H1 (cell line): ENCODE results near the gene WDR7.

ENCODE experiments used
- CBX5 ChIP-seq: fragments of 300-800, 300-1000 bp; sonication (generic); IDR thresholded peaks from 2 replicates; pipeline ENCODE4 v1.7.1; 2016; ENCODE audit warnings: antibody characterized with exemption, low read length, low read depth
- CBX8 ChIP-seq: fragments of 300-800, 300-1000 bp; sonication (generic); IDR thresholded peaks from 2 replicates; pipeline ENCODE4 v1.7.1; 2016; ENCODE audit warnings: low read depth, low read length, borderline replicate concordance
- CTCF ChIP-seq, 3 experiments: IDR thresholded peaks; 1 replicate in 2 of 3; 2 replicates in 1 of 3; pipeline versions ENCODE4 v1.5.1 to v1.6.1; 2011; ENCODE audit warnings: low read length in 3 of 3, mild to moderate bottlenecking in 3 of 3, inconsistent platforms in 2 of 3, low read depth in 1 of 3, moderate library complexity in 1 of 3; ENCODE audit not compliant: insufficient read depth in 1 of 3; ENCODE audit errors: control extremely low read depth in 1 of 3
- EZH2 ChIP-seq: fragments of 200-600 bp; sonication (generic); IDR thresholded peaks from 2 replicates; pipeline ENCODE4 v1.7.1; 2012; ENCODE audit warnings: low read depth, mild to moderate bottlenecking, moderate library complexity, low read length, inconsistent platforms; ENCODE audit not compliant: severe bottlenecking
- GABPA ChIP-seq: IDR thresholded peaks from 2 replicates; pipeline ENCODE4 v1.6.1; 2011; ENCODE audit warnings: mild to moderate bottlenecking, low read length, moderate library complexity, borderline replicate concordance; ENCODE audit not compliant: insufficient read depth
- HDAC6 ChIP-seq: IDR thresholded peaks from one replicate; pipeline ENCODE4 v1.7.1; 2012; ENCODE audit warnings: low read depth, mild to moderate bottlenecking, inconsistent platforms, low read length, moderate library complexity
- MAFK ChIP-seq: IDR thresholded peaks from 2 replicates; pipeline ENCODE4 v1.6.1; 2012; ENCODE audit warnings: low read depth, mild to moderate bottlenecking, improper control_type of control experiment, low read length
- MAX ChIP-seq: IDR thresholded peaks from 2 replicates; pipeline ENCODE4 v1.6.1; 2012; ENCODE audit warnings: inconsistent platforms
- PHF8 ChIP-seq: fragments of 200-600 bp; sonication (generic); conservative IDR thresholded peaks from 2 replicates; pipeline ENCODE4 v1.7.1; 2012; ENCODE audit warnings: low read depth, mild to moderate bottlenecking, inconsistent platforms, low read length, moderate library complexity
- POLR2AphosphoS5 ChIP-seq: IDR thresholded peaks from 2 replicates; pipeline ENCODE4 v1.6.1; 2011; ENCODE audit warnings: low read depth, low read length
- SIN3A ChIP-seq, 2 experiments: IDR thresholded peaks in 1 of 2; conservative IDR thresholded peaks in 1 of 2; 2 replicates each; pipeline ENCODE4 v1.6.1; 2011 to 2012; ENCODE audit warnings: low read length in 2 of 2, improper control_type of control experiment in 1 of 2, low read depth in 1 of 2, mild to moderate bottlenecking in 1 of 2
- SRF ChIP-seq: IDR thresholded peaks from 2 replicates; pipeline ENCODE4 v1.6.1; 2011; ENCODE audit warnings: mild to moderate bottlenecking, low read depth, low read length, moderate library complexity

GRCh38 chr18:56711708-56712445 lies 60.7 kb downstream of the WDR7 start:
- TF ChIP-seq EZH2 (no peak), PHF8 (no peak), CBX5 (no peak), GABPA (no peak), CBX8 (no peak), CTCF (IDR thresholded peaks at IDR 0.05; ENCODE audit: control extremely low read depth in 1 of 3, insufficient read depth in 1 of 3, low read depth in 1 of 3, low read length in 3 of 3) (no peak), POLR2AphosphoS5 (no peak), SIN3A (conservative IDR thresholded peaks at IDR 0.05 in 1 of 2, IDR thresholded peaks at IDR 0.05 in 1 of 2; ENCODE audit: low read depth in 1 of 2, low read length in 2 of 2) (no peak), MAFK (no peak), MAX (no peak), HDAC6 (no peak), SRF (no peak)
